HG03060 (cell line): ENCODE results near the gene RANBP10.
"Not testable (repeated sequence)": the region's sequence is repeated elsewhere in the genome, so short reads cannot be mapped to it uniquely, and the experiment has no call there.

Experiments used
- ATAC-seq: cut with Tn5 transposase; IDR thresholded peaks from one replicate; pipeline ENCODE4 v1.9.1; 2021; ENCODE audit warnings: low read depth, moderate number of reproducible peaks; ENCODE audit not compliant: unreplicated experiment

Gene RANBP10

GRCh38 chr16:67781565-67781921 is 24.8 kb downstream of the RANBP10 start:
- ATAC-seq = no peak

DNA sequence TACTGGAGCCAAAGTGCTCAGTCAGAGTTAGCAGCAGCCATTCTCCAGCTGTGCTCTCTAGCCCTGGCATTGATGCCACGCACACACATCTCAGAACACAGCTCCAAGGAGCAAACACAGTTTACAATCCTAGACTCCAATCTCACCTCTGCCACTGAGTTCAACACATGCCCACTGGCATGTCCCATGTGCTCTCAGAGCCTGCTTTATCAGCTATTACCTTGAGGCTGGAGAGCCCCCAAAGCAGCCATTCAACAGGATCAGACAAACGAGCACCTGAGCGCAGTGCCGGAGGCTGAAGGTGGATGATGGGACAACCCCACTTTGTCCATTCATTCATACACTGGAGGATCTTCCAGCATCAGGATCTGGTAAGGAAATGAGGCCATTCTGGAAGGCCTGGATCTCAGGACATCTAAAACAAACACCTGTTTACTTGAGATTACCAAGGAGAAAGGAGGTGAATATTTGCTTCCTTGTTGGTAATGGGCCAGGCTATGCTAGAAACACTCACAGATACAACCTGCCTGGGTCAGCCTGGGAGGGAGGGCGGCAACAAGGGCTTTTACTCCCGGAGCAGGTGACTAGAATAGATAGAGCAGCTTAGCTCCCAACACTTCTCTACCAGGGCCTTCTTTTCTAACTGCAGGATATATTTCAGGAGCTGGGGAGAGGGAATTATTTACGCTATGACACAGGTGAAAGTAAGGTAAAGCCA is 25.4 kb downstream of the RANBP10 start:
- ATAC-seq = no peak

GRCh38 chr16:67779256-67780014 is 26.9 kb downstream of the RANBP10 start:
- ATAC-seq = no peak

DNA sequence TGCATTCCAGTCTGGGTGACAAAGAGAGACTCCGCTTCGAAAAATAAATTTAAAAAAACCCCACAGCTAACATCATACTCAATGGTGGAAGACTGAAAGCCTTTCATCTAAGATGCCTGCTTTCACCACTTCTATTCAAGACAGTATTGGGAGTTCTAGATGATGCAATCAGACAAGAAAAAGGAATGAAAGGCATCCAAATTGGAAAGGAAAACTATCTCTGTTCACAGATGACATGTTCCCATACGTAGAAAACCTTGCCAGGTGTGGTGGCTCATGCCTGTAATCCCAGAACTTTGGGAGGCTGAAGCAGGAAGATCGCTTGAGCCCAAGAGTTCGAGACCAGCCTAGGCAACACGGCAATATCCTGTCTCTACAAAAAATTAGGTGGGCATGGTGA is 31.1 kb downstream of the RANBP10 start:
- ATAC-seq = no peak

DNA sequence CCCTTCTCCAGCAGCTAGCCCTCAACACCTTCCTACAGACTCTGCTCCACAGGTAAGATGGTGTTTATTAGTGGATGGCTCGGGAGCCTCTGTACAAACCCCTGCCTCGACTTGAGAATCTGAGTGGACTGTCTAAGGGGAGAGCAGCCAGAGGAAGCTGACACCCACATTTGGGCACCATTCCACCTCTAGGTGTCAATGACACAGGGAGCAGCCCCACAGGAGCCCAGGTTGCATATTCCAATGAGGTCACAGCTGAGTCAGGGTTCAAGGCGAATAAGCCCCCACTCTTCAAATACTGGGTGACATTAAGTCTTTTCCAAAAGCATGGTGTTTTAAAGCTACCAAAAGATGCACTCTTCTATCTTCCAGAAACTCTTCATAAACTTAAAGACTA is 31.9 kb downstream of the RANBP10 start:
- no peak for ATAC-seq

DNA sequence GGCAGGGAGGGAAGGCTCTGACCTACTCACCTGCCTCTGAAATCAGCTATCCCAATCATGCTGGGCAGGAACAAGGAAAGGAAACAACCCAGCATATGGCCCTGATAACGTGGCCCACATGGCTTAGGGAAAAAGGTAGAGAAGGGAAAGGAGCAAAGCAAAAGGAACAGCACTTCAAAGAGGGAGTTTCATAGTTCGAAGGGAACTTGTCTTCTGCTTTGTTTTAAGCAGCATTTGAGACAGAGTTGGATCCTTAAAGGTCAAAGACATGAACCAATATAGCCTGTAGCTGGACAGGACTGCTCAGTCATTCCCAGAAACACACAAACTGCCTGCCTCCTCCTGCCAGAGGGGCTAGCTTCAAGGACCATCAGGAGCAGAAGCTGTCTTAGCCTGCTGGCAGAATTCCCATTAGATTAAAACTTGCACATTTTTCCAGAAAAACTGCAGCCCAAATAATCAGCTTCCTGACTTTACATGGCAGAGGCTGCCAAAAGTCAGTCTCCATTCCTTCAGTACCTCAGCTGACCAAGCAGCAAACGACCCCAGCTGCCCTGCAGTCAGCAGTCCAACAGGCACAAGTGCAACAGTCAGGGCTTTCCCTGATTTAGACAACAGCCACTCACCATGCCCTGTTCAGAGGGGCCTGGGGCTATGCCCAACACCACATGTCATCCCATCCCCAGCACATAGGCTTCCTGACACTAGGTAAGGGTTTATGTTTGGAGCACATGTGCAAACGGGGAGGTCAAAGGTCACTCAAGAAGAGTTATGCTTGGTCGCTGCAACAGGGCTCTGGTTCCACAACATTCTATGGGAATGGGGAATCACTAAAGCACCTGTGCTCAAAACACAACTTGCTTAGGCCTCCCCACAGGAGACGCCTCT is 32.5 kb downstream of the RANBP10 start:
- no peak for ATAC-seq

- ATAC-seq = no peak
These were observed 33.3 kb downstream of the RANBP10 start for GRCh38 chr16:67773099-67773498.

GRCh38 chr16:67770346-67770991 is 35.9 kb downstream of the RANBP10 start:
- ATAC-seq = no peak

- no peak for ATAC-seq
These were observed 38.4 kb downstream of the RANBP10 start for GRCh38 chr16:67767953-67768352.

DNA sequence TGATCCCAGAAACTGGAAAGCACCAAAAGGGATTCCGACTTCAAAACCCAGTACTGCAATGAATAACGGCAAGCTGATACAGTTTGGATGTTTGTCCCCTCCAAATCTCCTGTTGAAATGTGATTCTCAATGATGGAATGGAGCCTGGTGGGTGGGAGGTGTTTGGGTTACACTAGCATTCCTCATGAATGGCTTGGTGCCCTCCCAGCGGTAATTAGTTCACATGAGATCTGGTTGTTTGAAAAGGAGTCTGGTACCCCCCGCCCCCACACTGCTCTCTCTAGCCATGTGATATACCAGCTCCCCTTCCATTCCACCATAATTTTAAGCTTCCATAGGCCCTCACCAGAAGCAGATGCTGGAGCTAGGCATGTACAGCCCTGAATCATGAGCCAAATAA is 40.1 kb downstream of the RANBP10 start:
- no peak for ATAC-seq

GRCh38 chr16:67764158-67764667 is 42.1 kb downstream of the RANBP10 start:
- ATAC-seq = no peak

GRCh38 chr16:67763066-67763465 is 43.3 kb downstream of the RANBP10 start:
- no peak for ATAC-seq

- ATAC-seq = no peak
These were observed 44.0 kb downstream of the RANBP10 start for GRCh38 chr16:67762385-67762784.

DNA sequence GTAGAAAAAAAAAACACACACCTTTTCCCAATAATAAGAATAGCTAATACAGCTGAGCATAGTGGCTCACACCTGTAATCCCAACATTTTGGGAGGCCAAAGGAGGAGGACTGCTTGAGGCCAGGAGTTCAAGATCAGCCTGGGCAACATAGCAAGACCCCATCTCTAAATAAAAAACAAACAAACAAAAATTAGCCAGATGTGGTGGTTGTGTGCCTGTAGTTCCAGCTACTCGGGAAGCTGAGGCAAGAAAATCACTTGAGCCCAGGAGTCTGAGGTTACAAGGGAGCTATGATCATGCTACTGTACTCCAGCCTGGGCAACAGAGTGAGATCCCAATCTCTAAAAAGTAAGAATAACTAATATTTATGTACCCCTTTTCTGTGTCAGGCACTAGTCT is 44.4 kb downstream of the RANBP10 start:
- ATAC-seq = no peak

GRCh38 chr16:67760956-67761230 is 45.5 kb downstream of the RANBP10 start:
- no peak for ATAC-seq

DNA sequence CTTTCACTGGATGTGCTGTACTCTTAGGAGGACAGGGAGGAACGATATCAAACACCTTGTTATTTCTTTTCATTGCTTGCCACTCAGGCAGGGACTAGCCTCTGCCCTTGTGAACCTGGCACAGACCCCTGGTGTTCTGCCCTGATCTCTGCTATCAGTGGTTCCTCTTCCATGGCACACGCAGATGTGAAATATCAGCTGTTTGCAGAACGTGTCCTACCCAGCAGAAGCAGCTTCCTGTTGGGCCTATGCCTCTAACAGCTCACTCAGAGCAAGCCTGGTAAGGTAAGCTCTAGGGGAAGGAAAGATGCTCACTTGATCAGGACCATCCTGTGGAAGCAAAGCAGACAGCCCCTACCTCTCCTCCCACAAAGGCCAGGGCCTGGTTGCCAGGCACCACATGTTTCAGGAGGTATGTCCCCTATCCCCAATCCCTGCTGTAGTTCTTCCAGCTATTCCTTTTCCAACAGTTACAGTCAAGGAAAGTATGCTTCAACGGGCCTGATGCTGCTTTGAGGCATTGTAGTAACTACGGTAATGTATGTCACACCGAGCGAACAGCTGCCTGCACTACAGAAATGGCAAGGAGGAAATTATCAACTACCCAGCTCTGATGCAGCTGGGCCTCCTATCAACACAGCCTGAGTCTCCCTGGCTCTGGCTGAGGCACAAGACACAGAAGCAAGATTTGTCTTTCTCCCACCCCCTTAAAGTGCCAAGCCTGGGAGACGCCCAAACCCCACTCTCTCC is 46.0 kb downstream of the RANBP10 start:
- no peak for ATAC-seq

- ATAC-seq = no peak
These were observed 47.4 kb downstream of the RANBP10 start for GRCh38 chr16:67758966-67759365.

DNA sequence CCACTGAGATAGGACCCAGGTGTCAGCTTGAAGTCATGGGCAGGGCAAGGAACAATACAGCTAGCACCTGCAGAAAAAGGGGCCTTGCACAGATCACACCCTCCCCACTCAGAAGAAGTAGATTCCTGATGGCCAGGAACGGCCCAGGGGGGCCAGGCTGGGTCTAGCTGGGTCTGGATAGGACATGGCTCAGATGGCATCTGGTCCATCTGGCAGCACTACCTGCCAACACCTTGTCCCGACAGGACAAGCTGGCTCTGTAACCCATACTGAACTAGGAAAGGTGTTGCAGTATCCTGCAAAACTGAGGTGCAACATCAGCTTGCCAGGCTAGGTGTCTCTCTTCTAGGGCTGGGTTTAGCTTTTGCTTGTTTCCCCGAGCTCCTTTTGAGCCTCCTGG is 48.4 kb downstream of the RANBP10 start:
- no peak for ATAC-seq

GRCh38 chr16:67752641-67753040 is 53.7 kb downstream of the RANBP10 start:
- ATAC-seq = no peak

- ATAC-seq = not testable (repeated sequence)
These were observed 55.0 kb downstream of the RANBP10 start for GRCh38 chr16:67751331-67751730.
